GM12891 (cell line): ENCODE data around the gene DDC.

ENCODE experiments used
- POLR2A ChIP-seq: IDR thresholded peaks from 2 replicates; pipeline ENCODE4 v1.6.1; 2011; ENCODE audit warnings: low read depth, low read length, control low read depth
- POLR2AphosphoS5 ChIP-seq: IDR thresholded peaks from 2 replicates; pipeline ENCODE4 v1.6.1; 2011; ENCODE audit warnings: low read depth, low read length, control low read depth

DNA sequence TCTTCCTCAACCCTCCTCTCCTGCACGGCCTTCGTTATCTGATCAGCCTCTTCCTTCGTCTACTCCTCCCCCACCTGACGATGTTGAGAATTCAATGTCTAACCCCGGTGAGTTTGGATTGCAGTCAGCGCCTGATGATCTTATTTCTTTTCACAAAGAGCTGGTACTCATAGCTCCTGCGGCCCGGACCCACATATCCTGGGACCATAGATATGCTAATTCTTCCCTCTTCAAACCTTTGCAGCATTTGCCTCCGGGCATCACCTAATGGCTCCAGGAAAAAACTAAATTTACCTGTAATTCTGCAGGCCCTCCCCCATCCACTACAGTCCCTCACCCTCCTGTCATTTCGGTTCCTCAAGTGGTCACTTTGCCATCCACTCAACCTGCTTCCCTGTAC, 12.4 kb upstream of the DDC start:
- TF ChIP-seq POLR2AphosphoS5 (no peak), POLR2A (no peak)
